AG10803 (cell line): Measurements from ENCODE around the gene MR1.

ENCODE experiments used
- DNase-seq: peaks from one replicate; pipeline ENCODE4 v3.0.0; 2010; ENCODE audit warnings: low read depth
- H3K4me3 ChIP-seq: 2 replicates; pipeline ENCODE4 v1.5.1; 2011; ENCODE audit warnings: mild to moderate bottlenecking, low read length, control low read depth
- TF ChIP-seq, protein P1 (sequence below): conservative IDR thresholded peaks from 2 replicates; pipeline ENCODE4 v1.5.1; 2011; ENCODE audit warnings: mild to moderate bottlenecking, low read length, control low read depth, inconsistent platforms

The MR1 gene

DNA sequence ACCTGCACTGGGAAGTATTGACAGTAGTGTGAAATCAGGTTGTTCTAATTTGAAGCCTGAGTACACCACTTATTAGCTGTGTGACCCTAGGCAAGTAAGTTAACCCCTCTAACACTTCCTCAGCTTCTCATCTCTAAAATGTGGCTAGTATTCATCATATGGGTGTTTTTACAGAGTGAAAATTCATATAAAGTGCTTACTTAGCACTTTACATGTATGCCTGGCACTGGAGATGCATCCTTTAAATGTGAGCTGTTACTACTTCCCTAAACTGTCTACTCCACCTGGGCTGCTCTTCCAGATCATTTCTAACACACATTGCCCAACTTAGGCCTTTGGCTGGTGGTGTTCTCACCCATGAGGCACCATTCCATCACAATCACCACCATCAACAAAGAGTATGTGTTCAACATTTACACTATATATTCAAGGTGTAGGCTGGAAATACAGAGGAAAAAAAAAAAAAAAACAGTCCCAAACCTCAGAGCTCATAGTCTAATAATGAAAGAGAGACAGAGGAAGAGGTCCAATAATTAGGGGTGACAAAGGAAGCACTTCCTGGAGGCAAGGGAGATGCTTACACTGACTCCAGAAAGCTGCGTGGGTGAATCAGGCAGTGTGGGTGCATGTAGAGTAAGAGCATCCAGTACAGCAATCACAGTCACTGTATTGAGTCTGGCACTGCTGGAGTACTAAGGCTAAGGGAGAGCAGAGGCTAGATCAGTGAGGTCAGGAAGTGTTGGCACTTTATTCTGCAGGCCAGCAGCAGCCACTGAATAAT, 14.7 kb upstream of the MR1 start:
- no peak for DNase-seq
- TF ChIP-seq, protein P1, sequence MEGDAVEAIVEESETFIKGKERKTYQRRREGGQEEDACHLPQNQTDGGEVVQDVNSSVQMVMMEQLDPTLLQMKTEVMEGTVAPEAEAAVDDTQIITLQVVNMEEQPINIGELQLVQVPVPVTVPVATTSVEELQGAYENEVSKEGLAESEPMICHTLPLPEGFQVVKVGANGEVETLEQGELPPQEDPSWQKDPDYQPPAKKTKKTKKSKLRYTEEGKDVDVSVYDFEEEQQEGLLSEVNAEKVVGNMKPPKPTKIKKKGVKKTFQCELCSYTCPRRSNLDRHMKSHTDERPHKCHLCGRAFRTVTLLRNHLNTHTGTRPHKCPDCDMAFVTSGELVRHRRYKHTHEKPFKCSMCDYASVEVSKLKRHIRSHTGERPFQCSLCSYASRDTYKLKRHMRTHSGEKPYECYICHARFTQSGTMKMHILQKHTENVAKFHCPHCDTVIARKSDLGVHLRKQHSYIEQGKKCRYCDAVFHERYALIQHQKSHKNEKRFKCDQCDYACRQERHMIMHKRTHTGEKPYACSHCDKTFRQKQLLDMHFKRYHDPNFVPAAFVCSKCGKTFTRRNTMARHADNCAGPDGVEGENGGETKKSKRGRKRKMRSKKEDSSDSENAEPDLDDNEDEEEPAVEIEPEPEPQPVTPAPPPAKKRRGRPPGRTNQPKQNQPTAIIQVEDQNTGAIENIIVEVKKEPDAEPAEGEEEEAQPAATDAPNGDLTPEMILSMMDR = no peak
- no peak overlapping the region for H3K4me3 ChIP-seq

DNA sequence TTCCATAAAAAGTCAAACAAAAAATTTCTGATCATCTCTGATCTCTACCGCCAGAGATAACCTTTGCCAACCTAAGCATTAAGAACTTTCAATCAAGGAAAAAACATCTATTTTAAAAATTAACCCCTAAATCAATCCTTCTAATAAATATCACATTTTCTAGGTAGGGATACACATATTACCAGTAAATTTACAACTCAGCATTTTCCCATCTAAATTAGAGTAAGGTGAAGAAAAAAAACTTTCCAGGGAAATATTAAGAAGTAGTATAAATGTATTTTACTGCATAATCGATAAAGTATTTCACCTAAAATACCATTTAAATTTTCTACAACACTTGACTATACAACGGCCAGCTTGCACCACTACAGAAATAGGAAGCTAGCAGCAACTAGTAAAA, 12.6 kb upstream of the MR1 start:
- TF ChIP-seq, protein P1 = no peak
- H3K4me3 ChIP-seq = peak overlapping the region; percentile 93
- no peak for DNase-seq

DNA sequence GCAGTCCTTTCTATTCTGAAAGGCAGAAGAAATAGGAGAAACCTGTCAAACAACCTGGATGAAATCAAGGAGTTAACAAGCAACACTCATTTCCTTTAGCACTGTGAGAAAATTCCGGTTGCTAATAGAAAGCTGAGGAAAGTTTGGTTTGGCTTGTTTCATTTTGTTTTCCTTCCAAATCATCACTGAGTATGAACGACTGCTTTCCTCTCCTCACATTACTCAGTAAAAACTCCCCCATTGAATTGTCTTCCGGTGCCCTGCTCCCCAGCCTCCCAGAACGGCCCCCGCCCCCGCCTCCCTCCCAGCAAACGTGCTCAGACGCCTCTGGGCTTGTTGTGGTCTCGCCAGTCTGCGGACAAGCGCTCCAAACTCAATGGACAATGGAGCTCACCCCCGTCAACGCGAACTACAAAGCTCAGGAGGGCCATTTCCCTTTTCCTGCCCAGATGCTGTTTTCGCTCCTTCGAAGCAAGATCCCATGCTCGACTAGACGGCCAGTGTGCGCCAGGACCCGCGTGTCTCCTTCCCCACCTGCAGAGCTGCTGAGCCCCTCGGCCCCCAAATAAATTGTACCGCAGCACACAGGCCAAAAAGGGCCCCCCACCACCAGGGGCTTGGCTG, 11.9 kb upstream of the MR1 start:
- peak overlapping the region; percentile 93 for H3K4me3 ChIP-seq
- DNase-seq = peak; percentile 67
- TF ChIP-seq, protein P1 = no peak

DNA sequence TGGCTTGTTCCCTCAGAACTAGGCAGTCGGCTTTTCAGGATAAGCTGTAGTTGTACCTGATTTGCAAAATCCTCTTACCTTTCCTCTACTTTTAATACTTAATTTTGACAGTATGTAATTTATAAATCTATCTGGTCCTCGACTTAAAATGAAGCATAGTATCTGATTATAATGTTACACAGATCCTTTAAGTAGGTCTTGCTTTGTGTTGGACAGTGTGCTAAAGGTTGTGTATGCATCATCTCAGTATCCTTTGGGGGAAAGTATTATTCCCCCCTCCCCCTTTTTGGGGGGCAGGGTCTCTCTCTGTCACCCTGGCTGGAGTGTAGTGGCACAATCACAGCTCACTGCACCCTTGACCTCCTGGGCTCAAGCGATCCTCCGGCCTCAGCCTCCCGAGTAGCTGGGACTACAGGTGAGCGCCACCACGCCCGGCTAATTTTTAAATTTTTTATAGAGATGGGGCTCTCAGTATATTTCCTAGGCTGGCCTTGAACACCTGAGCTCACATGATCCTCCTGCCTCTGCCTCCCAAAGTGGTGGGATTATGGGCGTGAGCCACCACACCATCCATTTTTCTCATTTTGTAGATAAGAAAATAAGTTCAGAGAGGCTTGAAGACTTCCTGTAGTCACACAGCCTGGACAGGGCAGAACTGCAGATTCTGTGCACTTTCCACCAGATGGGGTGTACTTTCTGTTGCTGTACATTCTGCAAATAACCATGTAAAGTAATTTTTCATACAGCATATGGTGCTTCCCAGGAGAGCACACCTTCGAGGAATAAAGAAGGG, 10.3 kb upstream of the MR1 start:
- TF ChIP-seq, protein P1 = no peak
- H3K4me3 ChIP-seq = peak overlapping the region; percentile 53
- DNase-seq = no peak

DNA sequence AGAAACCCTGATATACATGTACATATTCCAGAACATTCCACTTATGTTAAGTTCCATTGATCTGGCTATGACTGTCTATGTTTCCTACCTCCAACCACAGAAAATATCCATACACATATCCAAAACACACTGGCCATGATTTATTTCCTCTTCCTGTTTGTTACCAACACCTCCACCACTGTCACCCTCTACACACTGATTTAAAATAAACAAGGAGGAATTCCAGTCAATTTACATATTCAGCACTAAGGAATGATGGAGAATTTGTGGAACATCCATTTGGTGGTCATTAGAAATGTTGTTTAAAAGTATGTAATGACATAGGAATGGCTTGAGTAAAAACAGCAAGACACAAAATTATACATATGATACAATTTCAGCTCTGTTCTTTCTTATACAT, 5.6 kb upstream of the MR1 start:
- peak; percentile 80 for DNase-seq
- no peak overlapping the region for H3K4me3 ChIP-seq
- TF ChIP-seq, protein P1 = no peak

DNA sequence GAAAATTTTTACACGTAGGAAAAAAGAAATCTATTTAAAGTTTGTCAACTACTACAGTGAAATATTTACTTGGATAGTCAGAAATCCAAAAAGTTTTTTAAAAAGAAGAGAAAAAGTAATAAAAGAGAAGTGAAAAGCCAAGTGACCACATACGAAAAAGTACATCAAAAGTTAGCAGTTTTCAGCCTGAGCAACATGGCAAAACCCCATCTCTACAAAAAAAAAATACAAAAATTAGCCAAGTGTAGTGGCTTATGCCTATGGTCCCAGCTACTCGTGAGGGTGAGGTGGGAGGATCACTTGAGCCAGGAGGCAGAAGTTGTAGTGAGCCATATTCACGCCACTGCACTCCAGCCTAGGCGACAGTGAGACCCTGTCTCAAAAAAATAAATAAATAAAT, 5.2 kb upstream of the MR1 start:
- TF ChIP-seq, protein P1 = no peak
- no peak overlapping the region for H3K4me3 ChIP-seq

More for the DNA sequence above, 5.2 kb upstream of the MR1 start:
- no peak for DNase-seq
